ACHN (cell line): ENCODE measurements around the gene ADD3.
"Not testable (repeated sequence)": the region's sequence is repeated elsewhere in the genome, so short reads cannot be mapped to it uniquely, and the experiment has no call there.

Source experiments
- DNase-seq: peaks from one replicate; pipeline ENCODE4 v3.0.0-alpha.2; 2015
- in situ Hi-C: cut with HindIII; loops from 2 replicates; pipeline ENCODE4 v1.10.0; 2017; ENCODE audit warnings: low sequenced_read_pairs, low pct_ligation_motif_present, low pct_unique_long_range_greater_than_20kb

Gene ADD3

GRCh38 chr10:110022716-110023504, 15.1 kb downstream of the ADD3 start:
- in situ Hi-C loops: no loop called here
- no peak for DNase-seq

DNA sequence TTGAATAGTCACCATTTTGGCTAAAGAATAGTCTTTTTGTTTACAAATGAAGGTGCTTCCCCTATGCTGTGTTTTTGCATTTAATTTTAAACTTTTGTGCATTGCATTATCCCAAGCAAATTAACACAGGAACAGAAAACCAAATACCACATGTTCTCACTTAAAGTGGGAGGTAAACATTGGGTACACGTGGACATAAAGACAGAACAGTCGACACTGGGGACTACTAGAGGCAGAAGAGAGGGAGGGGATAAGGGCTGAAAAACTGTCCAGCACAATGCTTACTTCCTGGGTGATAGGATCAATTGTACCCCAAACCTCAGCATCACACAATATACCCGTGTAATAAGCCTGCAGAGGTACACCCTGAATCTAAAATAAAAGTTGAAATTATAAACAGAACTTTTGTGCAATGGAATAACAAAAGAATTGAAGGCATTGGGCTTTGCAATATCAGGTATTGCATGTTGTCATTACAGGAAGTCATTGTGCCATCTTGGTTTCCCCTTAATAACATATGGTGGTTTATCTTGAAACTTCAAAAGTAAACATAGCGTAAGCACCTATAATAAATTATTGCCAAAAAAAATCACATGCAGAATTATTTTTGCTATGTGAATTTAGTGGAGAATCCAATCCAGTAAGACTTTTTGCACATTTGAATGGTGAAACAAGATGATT, 16.1 kb downstream of the ADD3 start:
- in situ Hi-C loops: no loop called here

GRCh38 chr10:110029450-110029849, 21.7 kb downstream of the ADD3 start:
- in situ Hi-C loops: no loop called here
- no peak for DNase-seq

More for the DNA sequence above, 16.1 kb downstream of the ADD3 start:
- DNase-seq: no peak

DNA sequence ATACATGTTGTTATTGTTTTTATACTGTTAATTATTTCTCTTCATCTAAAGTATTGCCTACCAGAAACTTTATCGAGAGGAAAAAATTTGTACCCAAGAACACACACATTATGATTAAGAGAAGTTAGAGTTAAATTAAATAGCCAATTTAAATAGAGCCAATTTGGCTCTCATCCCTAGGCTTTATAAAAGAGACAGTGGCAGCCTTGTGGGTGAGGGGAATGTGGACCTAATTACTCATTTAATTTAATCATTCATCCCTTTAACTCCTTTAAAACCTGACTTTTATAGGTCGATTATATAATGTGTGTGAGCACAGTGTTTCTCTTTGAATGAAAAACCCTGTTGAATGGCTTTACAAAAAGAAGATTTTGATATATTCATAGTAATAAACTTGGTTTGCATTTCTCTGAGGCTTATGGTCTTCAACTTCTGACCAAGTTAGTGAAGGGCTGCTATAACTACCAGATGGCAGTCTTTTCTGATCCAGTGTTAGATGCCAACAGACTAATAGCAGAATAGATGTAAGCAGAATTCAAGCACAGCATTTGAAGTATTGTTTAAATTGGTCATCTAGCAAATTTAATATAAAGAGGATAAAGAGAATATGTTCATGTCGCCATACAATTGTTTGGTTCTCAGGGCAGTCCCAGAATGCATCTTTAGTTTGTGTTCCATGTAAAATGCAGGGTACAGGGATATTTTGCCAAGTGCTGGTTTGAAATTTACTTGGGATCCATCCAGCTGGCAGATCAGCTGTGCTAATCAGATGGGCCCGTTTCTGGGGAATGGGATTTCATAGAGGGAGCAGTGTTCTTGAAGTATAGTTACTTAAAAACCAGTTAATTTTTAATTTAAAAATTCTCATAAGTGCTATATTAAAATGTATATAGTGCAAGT, 25.3 kb downstream of the ADD3 start:
- in situ Hi-C loops: no loop called here

DNA sequence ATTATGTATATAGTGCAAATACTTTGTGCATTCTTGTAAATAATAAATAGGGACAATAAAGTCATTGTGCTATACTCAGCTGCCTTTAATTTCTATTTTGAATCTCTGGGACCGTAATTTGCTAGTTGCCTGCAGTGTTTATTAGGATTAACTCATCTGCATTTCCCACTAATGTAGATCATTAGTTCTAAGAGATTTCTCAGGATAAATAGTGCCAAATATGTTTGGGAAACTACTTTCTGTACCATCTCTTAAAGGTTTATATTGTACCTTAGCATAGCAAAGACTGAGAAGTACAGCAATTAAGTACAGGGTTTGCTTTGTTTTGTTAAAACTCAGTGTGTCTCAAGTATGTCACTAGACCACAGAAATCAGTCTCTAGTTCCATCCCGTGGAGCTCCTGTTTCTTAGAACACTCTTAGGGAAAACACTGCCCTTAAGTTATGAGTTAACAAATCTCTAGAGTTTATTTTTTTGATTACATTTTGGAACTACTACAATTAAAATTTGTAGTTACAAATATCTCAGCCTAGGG, 26.0 kb downstream of the ADD3 start:
- DNase-seq: no peak
- in situ Hi-C loops: no loop called here

More for the DNA sequence above, 25.3 kb downstream of the ADD3 start:
- no peak for DNase-seq

- DNase-seq: no peak
- in situ Hi-C loops: no loop called here
Observed at GRCh38 chr10:110034596-110034995, 26.8 kb downstream of the ADD3 start.

- in situ Hi-C loops: no loop called here
- DNase-seq: no peak
Observed at GRCh38 chr10:110035070-110035921, 27.5 kb downstream of the ADD3 start.

DNA sequence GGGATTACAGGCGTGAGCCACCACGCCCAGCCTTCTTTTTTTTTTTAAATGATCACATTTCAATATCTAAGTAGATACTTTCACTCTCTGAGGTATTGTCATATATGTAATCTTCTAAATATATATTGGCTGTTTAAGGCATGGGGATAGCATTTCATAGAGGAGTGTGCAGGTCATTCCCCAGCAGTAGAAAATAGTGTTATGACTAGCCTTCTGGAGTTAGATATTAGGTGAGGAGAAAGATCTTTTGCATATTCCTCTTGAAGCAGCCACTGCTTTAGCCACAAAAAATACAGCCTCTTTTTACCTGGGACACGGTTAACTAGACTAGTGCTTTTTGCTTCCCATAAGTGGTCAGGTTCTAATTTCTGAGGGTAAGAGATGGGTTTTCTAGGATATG, 28.9 kb downstream of the ADD3 start:
- DNase-seq: no peak
- in situ Hi-C loops: no loop called here

- DNase-seq: no peak
- in situ Hi-C loops: no loop called here
Observed at GRCh38 chr10:110039254-110039653, 31.5 kb downstream of the ADD3 start.

- in situ Hi-C loops: no loop called here
- DNase-seq: no peak
Observed at GRCh38 chr10:110040108-110040507, 32.3 kb downstream of the ADD3 start.

DNA sequence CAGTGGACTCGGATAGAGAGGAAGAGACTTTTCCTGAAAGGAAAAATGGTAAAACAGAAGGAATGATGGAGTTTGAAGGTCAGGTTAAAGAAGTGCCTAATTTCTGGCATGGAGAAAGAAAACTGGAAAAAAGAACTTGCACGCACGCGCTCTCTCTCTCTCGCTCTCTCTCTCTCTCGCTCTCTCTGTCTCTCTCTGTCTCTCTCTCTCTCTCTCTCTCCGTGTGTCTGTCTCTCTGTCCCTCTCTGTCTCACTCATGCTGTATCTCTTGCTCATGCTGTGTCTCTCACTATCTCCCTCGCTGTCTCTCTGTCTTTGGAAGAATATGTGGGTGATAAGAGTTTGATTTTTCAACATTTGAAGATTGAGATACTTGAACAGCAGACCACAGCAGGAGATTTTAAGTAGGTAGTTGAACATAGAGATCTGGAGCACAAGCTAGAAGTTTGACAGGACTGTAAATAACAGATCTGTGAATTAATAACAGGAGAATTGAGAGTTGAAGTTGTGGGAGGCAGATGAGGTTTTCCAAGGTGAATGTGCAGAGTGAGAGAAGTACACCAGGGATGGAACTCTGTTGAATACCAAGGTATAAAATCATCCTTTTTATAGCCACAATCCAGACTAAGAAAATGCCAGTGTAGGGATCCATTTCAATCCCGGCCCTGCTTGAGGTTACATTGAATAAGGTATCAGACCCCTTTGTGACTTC, 33.1 kb downstream of the ADD3 start:
- in situ Hi-C loops: no loop called here
- DNase-seq: peak; percentile 33

DNA sequence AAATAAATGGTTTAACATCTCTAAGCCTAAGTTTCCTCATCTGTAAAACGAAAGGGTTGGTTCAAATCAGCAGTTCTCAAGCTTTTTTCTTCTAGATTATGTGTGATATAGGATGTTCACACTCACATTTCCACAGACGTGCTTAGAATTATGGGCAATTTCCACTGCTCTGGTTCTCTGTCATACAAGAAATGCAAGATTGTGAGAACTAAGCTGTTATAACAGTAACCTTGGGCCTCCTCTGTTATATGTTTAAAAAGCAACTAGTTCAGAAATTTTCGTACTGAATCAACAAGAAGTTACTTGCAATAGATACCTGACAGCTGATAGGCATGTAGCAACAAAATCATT, 33.7 kb downstream of the ADD3 start:
- in situ Hi-C loops: no loop called here
- DNase-seq: no peak

DNA sequence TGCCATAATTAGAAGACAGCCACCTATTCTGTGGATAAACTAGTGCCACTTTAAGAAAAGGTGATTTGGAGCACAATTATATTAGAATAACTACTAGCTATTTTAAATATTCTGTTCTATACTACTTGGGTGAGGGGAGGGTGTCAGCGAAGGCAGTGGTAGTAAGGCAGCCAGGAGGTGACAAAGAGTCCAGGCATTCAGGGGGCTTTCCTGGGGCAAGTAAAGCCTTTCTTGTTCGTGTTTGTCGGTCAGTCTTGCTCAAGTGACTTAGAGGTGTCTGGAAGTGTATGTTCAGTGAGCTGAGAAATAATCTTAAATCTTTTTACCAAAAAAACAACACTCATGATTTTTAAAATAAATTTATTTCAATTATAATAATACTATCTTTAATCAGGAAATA, 34.4 kb downstream of the ADD3 start:
- in situ Hi-C loops: no loop called here
- peak; percentile 52 for DNase-seq

- in situ Hi-C loops: no loop called here
- peak; percentile 68 for DNase-seq
Observed at GRCh38 chr10:110042891-110043290, 35.1 kb downstream of the ADD3 start.

DNA sequence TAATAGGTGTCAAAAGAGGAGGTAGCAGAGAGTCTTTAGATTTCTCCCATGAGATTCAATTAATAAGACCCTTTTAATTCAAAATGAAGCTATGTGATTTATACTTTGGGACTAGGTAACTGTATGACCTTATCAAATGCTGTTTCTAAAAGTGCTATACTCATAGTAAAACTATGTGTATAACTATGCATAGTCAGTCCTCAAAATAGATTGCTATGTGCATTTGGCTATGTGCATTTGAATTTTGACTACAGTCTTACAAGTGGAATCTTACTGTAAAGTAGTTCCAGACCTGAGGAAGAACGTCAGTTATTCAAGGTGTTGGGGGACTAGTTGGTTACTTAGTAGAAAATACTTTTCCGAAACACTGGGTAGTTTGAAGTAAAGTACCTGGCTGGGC, 36.9 kb downstream of the ADD3 start:
- no peak for DNase-seq
- in situ Hi-C loops: no loop called here

DNA sequence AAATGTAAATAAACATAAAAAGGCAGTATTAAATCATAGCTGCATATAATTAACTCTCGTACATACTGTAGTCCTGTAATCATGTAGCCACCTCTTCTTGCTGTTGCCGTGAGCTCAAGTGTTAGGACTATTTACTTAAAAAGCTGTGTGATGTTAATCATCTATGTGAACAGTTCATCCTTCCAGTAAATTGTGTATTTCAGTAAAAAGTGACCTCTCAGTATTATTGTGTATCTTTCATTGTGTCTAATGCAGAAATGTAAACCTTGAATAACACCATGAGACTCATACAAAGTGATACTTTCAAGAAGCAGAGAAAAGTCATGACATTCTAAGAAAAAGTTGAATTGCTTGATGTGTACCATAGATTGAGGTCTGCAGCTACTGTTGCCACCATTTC, 38.0 kb downstream of the ADD3 start:
- in situ Hi-C loops: no loop called here
- no peak for DNase-seq

DNA sequence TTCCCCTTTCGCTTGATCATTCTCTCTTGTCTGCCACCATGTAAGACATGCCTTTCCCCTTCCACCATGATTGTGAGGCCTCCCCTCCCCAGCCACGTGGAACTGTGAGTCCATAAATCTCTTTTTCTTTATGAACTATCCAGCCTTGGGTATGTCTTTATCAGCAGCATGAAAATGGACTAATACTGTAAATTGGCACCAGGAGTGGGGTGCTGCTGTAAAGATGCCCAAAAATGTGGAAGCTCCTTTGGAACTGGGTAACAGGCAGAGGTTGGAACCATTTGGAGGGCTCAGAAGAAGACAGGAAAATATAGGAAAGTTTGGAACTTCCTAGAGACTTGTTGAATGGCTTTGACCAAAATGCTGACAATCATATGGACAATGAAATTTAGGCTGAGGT, 40.4 kb downstream of the ADD3 start:
- in situ Hi-C loops, DNase-seq: not testable (repeated sequence)

GRCh38 chr10:110048781-110049180, 41.0 kb downstream of the ADD3 start:
- in situ Hi-C loops: no loop called here
- DNase-seq: no peak
